CD4-positive, alpha-beta T cell treated with Interleukin-15 for 4 hours (primary cell): ENCODE data around the gene WNT3A.

Source experiments
- DNase-seq: peaks from one replicate; pipeline ENCODE4 v3.0.0-alpha.2; 2020; ENCODE audit warnings: low spot score

Gene WNT3A

DNA sequence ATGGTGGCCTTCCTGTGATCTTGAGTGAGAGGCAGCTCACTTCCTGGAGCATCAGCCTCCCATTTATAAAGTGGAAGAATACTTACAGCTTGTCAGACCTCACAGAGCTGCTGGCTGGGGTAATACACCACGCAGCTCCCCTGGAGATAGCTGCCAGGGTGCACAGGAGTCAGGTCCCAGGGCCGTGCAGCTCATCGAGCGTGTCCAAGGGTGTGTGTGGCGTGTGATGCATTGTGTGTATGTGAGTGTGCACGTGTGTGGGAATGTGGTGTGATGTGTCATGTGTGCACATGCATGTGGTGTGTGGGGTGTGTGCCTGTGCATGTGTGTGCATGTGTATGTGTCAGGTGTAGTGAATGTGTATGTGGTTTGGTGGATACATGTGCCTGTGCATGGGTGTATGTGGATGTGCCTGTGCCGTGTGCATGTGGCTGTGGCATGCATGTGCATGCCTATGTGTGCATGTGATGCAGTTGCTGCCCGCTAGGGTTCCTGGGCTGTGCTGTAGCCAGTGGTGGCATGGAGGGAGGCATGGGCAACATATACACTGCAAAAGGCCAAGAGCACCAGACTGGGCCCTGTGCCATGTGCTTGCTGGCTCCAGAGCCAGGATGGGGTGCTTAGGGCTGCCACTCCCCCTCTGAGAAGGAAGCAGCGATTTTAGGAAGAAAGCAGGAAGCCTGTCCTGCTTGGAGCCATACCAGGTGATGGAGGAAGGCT is 24.6 kb downstream of the WNT3A start:
- DNase-seq, result no peak

DNA sequence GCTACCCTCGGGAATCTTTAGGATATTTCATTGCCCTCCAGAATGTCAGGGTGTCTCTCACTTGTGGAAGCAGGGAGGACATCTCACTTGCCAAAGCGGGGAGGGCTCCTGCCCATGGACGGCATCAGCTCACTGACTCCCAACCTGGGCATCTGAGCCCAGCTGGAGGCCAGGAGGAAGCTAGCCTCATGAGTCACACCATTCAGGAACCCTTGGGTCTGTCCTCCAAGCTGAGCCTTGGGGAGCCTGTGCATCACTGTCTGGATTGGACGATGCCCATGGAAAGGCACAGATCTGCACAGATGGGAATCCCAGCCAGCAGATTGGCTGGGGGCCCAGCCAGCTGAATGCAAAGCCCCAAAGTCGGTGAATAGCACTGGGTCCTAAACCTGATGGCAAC is 25.2 kb downstream of the WNT3A start:
- no peak for DNase-seq

DNA sequence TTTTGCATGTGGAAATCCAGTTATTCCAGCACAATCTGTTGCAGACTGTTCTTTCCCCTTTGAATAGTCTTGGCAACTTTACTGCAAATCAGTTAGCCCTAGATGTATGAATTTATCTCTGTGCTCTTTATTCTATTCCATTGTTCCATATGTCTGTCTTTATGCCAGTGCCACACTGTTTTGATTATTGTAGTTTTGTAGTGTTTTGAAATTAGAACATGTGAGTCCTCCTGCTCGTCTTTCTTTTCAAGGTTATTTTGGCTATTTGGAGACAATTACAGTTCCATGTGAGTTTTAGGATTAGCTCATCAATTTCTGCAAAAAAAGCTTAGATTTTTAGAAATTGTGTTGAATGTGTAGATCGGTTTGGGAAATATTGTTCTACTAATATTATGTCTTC is 26.6 kb downstream of the WNT3A start:
- no peak for DNase-seq

- DNase-seq, result no peak
Measured at GRCh38 chr1:228034954-228035837, 28.4 kb downstream of the WNT3A start.

GRCh38 chr1:228035844-228036243 is 29.0 kb downstream of the WNT3A start:
- DNase-seq, result no peak

- no peak for DNase-seq
Measured at GRCh38 chr1:228036701-228037231, 30.0 kb downstream of the WNT3A start.

- DNase-seq, result no peak
Measured at GRCh38 chr1:228037401-228038386, 30.9 kb downstream of the WNT3A start.

- no peak for DNase-seq
Measured at GRCh38 chr1:228038387-228039005, 31.7 kb downstream of the WNT3A start.

- no peak for DNase-seq
Measured at GRCh38 chr1:228039006-228039903, 32.5 kb downstream of the WNT3A start.

DNA sequence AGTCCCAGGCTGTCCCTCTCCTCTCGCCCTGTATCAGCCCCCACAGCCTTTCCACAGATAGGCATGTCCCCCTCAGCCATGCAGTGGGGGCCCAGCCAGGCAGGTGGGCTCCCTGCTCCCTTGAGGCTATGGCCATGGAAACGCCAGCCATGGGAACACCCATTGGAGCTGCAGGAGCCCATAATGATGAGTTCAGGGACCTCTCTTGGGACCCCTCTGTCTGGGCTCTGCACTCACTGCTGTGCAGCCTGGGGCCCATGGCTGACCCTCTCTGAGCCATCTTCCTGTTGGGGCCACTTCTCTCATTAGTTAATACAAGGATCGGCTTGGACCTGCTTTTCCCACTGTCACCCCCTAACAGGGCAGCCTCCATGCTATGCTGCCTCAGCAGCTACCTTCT is 33.2 kb downstream of the WNT3A start:
- no peak for DNase-seq

DNA sequence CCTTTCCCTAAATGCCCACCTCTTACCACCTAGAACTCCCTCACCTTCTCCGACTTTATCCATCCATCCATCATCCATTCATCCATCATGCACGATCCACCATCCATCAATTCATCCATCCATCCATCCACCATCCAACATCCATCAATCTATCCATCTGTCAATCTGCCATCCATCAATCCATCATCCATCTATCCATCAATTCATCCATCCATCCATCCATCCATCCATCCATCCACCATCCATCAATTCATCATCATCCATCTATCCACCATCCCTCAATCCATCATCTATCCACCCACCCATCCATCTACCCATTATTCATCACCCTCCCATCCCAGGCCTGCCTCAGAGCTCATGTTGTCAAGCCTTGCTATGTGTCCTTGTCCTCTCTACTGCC is 34.5 kb downstream of the WNT3A start:
- no peak for DNase-seq

DNA sequence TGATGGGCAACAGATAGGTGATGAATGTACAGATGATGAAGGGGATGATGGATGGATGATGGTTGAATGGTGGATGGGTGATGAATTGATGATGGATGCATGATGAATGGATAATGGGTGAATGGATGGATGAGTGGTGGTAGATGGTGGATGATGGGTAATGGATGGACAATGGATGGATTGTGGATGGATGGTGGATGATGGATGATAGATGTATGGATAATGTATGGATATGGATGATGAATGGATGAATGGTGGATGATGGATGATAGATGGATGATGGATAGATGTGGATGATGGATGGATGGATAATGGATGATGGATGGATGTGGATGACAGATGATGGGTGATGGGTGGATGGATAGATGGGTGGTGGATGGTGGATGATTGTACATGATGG is 35.7 kb downstream of the WNT3A start:
- DNase-seq, result no peak

- DNase-seq, result no peak
Measured at GRCh38 chr1:228043281-228043848, 36.6 kb downstream of the WNT3A start.

DNA sequence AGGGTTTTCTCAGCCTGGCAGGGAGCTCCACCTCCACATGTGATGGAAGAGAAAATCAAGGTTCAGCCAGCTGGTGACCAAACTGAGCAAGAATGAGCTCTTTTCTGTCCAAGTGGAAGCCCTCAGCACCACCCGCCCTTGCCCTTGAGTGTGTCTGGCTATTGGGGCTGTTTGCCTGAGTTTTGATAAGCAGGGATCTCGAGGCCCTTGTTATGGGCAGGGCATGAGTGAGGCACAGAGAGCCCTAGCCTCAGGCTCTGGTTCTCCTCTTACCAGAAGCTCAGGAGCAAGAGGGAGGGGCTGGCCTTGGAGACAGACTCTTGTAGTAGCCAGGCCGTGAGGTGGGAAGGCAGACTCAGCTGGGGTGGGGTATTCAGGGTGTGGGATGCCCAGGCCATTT is 38.2 kb downstream of the WNT3A start:
- DNase-seq, result no peak

GRCh38 chr1:228045405-228045804 is 38.6 kb downstream of the WNT3A start:
- DNase-seq, result no peak

- DNase-seq, result no peak
Measured at GRCh38 chr1:228045871-228046270, 39.1 kb downstream of the WNT3A start.

DNA sequence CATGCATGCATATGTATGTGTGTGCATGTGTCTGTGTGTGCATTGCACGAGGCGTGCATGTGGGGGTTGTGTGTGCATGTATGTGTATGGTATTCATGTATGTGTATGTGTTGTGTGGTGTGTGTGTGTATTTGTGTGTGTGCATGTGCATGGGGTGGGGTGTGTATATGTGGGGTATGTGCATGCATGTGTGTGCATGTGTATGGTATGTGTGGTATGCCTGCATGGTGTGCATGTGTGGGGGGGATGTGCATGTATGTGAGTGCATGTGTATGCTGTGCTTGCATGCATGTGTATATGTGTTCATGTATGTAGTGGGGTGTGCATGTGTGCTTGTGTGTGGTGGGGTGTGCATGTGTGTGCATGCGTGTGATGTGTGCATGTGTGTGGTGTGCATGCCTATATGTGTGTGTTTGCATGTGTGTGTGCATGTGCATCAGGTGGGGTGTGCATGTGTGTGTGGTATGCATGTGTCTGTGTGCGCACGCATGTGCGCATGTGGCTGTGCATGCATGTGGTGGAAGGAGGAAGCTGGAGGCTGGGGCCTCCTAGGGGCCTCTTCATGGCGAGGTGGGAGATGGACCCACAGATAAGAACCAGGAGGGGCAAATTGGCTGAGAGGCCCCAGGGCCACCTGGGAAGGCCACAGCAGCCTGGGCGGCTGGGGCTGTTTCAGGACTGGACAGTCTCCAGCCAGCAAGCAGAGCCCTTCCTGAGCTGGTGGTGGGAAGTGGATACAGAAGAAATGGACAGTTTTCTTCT is 39.8 kb downstream of the WNT3A start:
- no peak for DNase-seq

DNA sequence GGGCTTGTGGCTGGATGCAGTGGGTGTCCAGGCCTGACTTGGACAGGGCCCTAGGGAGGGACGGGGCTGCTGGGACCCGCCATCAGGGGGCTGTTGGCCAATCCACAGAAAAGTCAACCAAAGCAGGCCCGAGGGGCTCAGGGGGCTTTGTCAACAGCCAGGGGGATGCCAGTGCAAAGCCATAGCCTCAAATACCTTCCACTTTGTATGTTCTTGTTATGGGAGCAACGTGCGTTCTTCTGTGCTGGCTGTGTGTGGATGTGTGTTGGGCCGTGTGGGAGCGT is 40.3 kb downstream of the WNT3A start:
- DNase-seq, result no peak

GRCh38 chr1:228048120-228048519 is 41.3 kb downstream of the WNT3A start:
- DNase-seq, result no peak
